Measurements from ENCODE around the gene OR4E1.
"Not testable (repeated sequence)": the region's sequence is repeated elsewhere in the genome, so short reads cannot be mapped to it uniquely, and the experiment has no call there.

Gene OR4E1

GRCh38 chr14:21642683-21643082, 30.9 kb downstream of the OR4E1 start:
- TF ChIP-seq, protein P1, sequence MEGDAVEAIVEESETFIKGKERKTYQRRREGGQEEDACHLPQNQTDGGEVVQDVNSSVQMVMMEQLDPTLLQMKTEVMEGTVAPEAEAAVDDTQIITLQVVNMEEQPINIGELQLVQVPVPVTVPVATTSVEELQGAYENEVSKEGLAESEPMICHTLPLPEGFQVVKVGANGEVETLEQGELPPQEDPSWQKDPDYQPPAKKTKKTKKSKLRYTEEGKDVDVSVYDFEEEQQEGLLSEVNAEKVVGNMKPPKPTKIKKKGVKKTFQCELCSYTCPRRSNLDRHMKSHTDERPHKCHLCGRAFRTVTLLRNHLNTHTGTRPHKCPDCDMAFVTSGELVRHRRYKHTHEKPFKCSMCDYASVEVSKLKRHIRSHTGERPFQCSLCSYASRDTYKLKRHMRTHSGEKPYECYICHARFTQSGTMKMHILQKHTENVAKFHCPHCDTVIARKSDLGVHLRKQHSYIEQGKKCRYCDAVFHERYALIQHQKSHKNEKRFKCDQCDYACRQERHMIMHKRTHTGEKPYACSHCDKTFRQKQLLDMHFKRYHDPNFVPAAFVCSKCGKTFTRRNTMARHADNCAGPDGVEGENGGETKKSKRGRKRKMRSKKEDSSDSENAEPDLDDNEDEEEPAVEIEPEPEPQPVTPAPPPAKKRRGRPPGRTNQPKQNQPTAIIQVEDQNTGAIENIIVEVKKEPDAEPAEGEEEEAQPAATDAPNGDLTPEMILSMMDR (conservative IDR thresholded peaks at IDR 0.05; ENCODE audit: low read depth), result no peak
- CTCF ChIA-PET, result interaction anchor here (0.6 kb wide), 1 partner anchor 91 kb away, joined by 4 read pairs; no protein-coding TSS in a partner anchor
- POLR2A ChIA-PET (ENCODE audit: low non-redundant PET), result no interaction called here
- DNase-seq (ENCODE audit: low spot score), result no peak
- no peak overlapping the region for H3K27ac ChIP-seq

- no peak for DNase-seq (ENCODE audit: low spot score)
- TF ChIP-seq, protein P1 (conservative IDR thresholded peaks at IDR 0.05; ENCODE audit: low read depth), result no peak
- POLR2A ChIA-PET (ENCODE audit: low non-redundant PET), result no interaction called here
- CTCF ChIA-PET, result no interaction called here
- H3K27ac ChIP-seq, result no peak within 1 kb of the TSS
These were observed 38.8 kb downstream of the OR4E1 start, which contains the start of gene OR10G2 for GRCh38 chr14:21634840-21635239. TSS of gene OR10G2 (minus strand) at chr14:21634940. CDS start at chr14:21634842, 98 bp downstream.

DNA sequence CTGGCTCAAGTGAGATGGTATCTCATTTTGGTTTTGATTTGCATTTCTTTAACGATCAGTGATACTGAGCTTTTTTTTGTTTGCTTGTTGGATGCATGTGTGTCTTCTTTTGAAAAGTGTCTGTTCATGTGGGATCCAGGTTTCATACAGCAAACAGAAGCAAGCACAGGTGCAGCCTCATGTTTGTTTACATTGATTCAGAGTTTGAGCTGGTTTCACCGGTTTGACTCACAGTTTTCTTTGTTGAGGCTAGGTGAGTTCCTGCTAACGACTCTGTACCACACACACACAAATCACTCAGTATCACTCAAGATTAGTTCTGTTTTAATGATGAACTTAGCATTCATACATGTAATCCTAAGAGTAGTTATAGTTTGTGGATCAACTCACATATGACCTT, 42.5 kb downstream of the OR4E1 start:
- ChIA-PET CTCF (interaction anchor here (0.6 kb wide), 2 partner anchors 25 to 252 kb away, joined by 3 to 4 read pairs; no protein-coding TSS in a partner anchor), POLR2A (ENCODE audit: low non-redundant PET) (no interaction called here)
- DNase-seq (ENCODE audit: low spot score), result no peak
- TF ChIP-seq, protein P1 (conservative IDR thresholded peaks at IDR 0.05; ENCODE audit: low read depth), result no peak
- no peak overlapping the region for H3K27ac ChIP-seq

- DNase-seq (ENCODE audit: low spot score); H3K27ac ChIP-seq; POLR2A ChIA-PET (ENCODE audit: low non-redundant PET): not testable (repeated sequence)
- CTCF ChIA-PET, result interaction anchor here (0.6 kb wide), 1 partner anchor 10 kb away, joined by 4 read pairs; no protein-coding TSS in a partner anchor
These were observed 43.1 kb downstream of the OR4E1 start for GRCh38 chr14:21630503-21630902.

GRCh38 chr14:21626491-21627230, 47.0 kb downstream of the OR4E1 start:
- TF ChIP-seq, protein P1 (conservative IDR thresholded peaks at IDR 0.05; ENCODE audit: low read depth), result no peak
- CTCF ChIA-PET, result no interaction called here
- H3K27ac ChIP-seq, result no peak overlapping the region
- DNase-seq (ENCODE audit: low spot score), result peak; percentile 7
- POLR2A ChIA-PET (ENCODE audit: low non-redundant PET), result no interaction called here

Measured in RWPE1 (cell line).